ENCODE results near the gene JAML. TPM values are rescaled to one million over a fixed set of nuclear protein-coding genes. Genes with fewer than 3 reads are reported as not detected.

Gene JAML
- total RNA-seq, 2 experiments from 2014 or later = 140 to 144 TPM

GRCh38 chr11:118258410-118258809 is 33.6 kb upstream of the JAML start:
- Mint-ChIP-seq H3K36me3 (ENCODE audit: low read depth) (peaks cover 63% of the 10 kb centered on the region), H3K4me3 (no peak overlapping the region), H3K4me1 (ENCODE audit: low read depth) (peaks cover 56% of the 10 kb centered on the region), H3K27me3 (ENCODE audit: low read depth) (no peaks in the 10 kb centered on the region), H3K9me3 (ENCODE audit: insufficient read depth) (peaks cover 4% of the 10 kb centered on the region), H3K27ac (no peak overlapping the region)
- ChIA-PET POLR2A (interaction anchor here (1.3 to 4.6 kb wide), 2 partner anchors 33 to 46 kb away, joined by 4 to 17 read pairs; partner anchors contain the start of genes CD3E and JAML), CTCF (interaction anchor here (0.6 to 7.2 kb wide), 8 partner anchors 7 to 59 kb away, joined by 3 to 74 read pairs (median 8); partner anchors contain the start of gene MPZL3)
- ATAC-seq = no peak
- peak; percentile 42 for DNase-seq

GRCh38 chr11:118252688-118253087 is 27.9 kb upstream of the JAML start:
- CTCF ChIA-PET = interaction anchor here (0.7 to 3.7 kb wide), 17 partner anchors 11 to 94 kb away, joined by 3 to 29 read pairs (median 6); partner anchors contain the start of genes CD3E and MPZL2
- ATAC-seq = no peak

GRCh38 chr11:118251858-118252652 is 27.2 kb upstream of the JAML start, which contains the start of gene MPZL3:
Gene MPZL3, minus strand, starts transcription at chr11:118252365. Its CDS starts 71 bp downstream, at chr11:118252294.
- Mint-ChIP-seq H3K9me3 (ENCODE audit: insufficient read depth) (no peaks in the 10 kb centered on the region), H3K36me3 (ENCODE audit: low read depth) (peaks cover 42% of the 10 kb centered on the region), H3K4me1 (ENCODE audit: low read depth) (peaks cover 42% of the 10 kb centered on the region), H3K27ac (peak within 1 kb of the TSS; percentile 99), H3K4me3 (peak within 1 kb of the TSS; percentile 94), H3K27me3 (ENCODE audit: low read depth) (no peaks in the 10 kb centered on the region)
- ChIA-PET POLR2A (interaction anchor here (0.7 to 3.1 kb wide), 18 partner anchors 11 to 89 kb away, joined by 3 to 44 read pairs (median 6); partner anchors contain the start of gene JAML), CTCF (interaction anchor here (0.7 to 3.7 kb wide), 21 partner anchors 8 to 618 kb away, joined by 3 to 29 read pairs (median 5); partner anchors contain the start of genes CD3E and MPZL2)
- DNase-seq (peak; percentile 90), ATAC-seq (peak; percentile 79)

More at GRCh38 chr11:118252688-118253087, 27.9 kb upstream of the JAML start:
- no peaks in the 10 kb centered on the region for H3K27me3 Mint-ChIP-seq (ENCODE audit: low read depth)
- POLR2A ChIA-PET = interaction anchor here (0.7 to 3.1 kb wide), 13 partner anchors 12 to 88 kb away, joined by 3 to 44 read pairs (median 6); partner anchors contain the start of gene JAML
- peak overlapping the region; percentile 99 for H3K27ac Mint-ChIP-seq
- no peak for DNase-seq
- peak overlapping the region; percentile 94 for H3K4me3 Mint-ChIP-seq
- H3K4me1 Mint-ChIP-seq (ENCODE audit: low read depth) = peaks cover 37% of the 10 kb centered on the region
- peaks cover 40% of the 10 kb centered on the region for H3K36me3 Mint-ChIP-seq (ENCODE audit: low read depth)
- H3K9me3 Mint-ChIP-seq (ENCODE audit: insufficient read depth) = no peaks in the 10 kb centered on the region

GRCh38 chr11:118247041-118247440 is 22.2 kb upstream of the JAML start:
- Mint-ChIP-seq H3K4me1 (ENCODE audit: low read depth) (peaks cover 74% of the 10 kb centered on the region), H3K27me3 (ENCODE audit: low read depth) (no peaks in the 10 kb centered on the region), H3K27ac (peak overlapping the region; percentile 78), H3K4me3 (no peak overlapping the region), H3K9me3 (ENCODE audit: insufficient read depth) (no peaks in the 10 kb centered on the region), H3K36me3 (ENCODE audit: low read depth) (peaks cover 47% of the 10 kb centered on the region)
- ATAC-seq (peak; percentile 21), DNase-seq (peak; percentile 25)
- ChIA-PET POLR2A (interaction anchor here (0.8 to 1.8 kb wide), 9 partner anchors 9 to 96 kb away, joined by 3 to 7 read pairs (median 5); partner anchors contain the start of genes CD3D, CD3E and JAML), CTCF (interaction anchor here (0.8 to 4.0 kb wide), 14 partner anchors 8 to 98 kb away, joined by 3 to 34 read pairs (median 6); partner anchors contain the start of genes CD3E, CD3G and JAML)

- no peaks in the 10 kb centered on the region for H3K27me3 Mint-ChIP-seq (ENCODE audit: low read depth)
- H3K4me1 Mint-ChIP-seq (ENCODE audit: low read depth) = peaks cover 84% of the 10 kb centered on the region
- DNase-seq (no peak), ATAC-seq (peak; percentile 22)
- ChIA-PET CTCF (interaction anchor here (0.9 to 4.0 kb wide), 12 partner anchors 10 to 99 kb away, joined by 3 to 34 read pairs (median 5); partner anchors contain the start of genes CD3G and JAML), POLR2A (interaction anchor here (0.9 to 1.8 kb wide), 9 partner anchors 10 to 102 kb away, joined by 3 to 7 read pairs (median 5); partner anchors contain the start of genes CD3D, CD3E and JAML)
- no peaks in the 10 kb centered on the region for H3K9me3 Mint-ChIP-seq (ENCODE audit: insufficient read depth)
- no peak overlapping the region for H3K4me3 Mint-ChIP-seq
- peaks cover 44% of the 10 kb centered on the region for H3K36me3 Mint-ChIP-seq (ENCODE audit: low read depth)
- peak overlapping the region; percentile 77 for H3K27ac Mint-ChIP-seq
Measured at GRCh38 chr11:118245936-118246562, 21.2 kb upstream of the JAML start.

- H3K4me3 Mint-ChIP-seq = no peak overlapping the region
- ATAC-seq = no peak
- H3K36me3 Mint-ChIP-seq (ENCODE audit: low read depth) = peaks cover 46% of the 10 kb centered on the region
Measured at GRCh38 chr11:118243993-118244762, 19.4 kb upstream of the JAML start.

GRCh38 chr11:118243161-118243560 is 18.4 kb upstream of the JAML start:
- no peak for DNase-seq
- H3K27me3 Mint-ChIP-seq (ENCODE audit: low read depth) = no peaks in the 10 kb centered on the region
- ATAC-seq = no peak
- H3K27ac Mint-ChIP-seq = peak overlapping the region; percentile 73
- CTCF ChIA-PET = interaction anchor here (2.5 to 5.3 kb wide), 3 partner anchors 18 to 53 kb away, joined by 11 to 54 read pairs (median 35); partner anchors contain the start of gene JAML
- H3K4me1 Mint-ChIP-seq (ENCODE audit: low read depth) = peaks cover 92% of the 10 kb centered on the region
- H3K9me3 Mint-ChIP-seq (ENCODE audit: insufficient read depth) = no peaks in the 10 kb centered on the region
- H3K4me3 Mint-ChIP-seq = no peak overlapping the region
- H3K36me3 Mint-ChIP-seq (ENCODE audit: low read depth) = peaks cover 53% of the 10 kb centered on the region
- POLR2A ChIA-PET = interaction anchor here (1.1 to 4.9 kb wide), 3 partner anchors 8 to 20 kb away, joined by 3 to 86 read pairs (median 44); partner anchors contain the start of genes JAML and MPZL3

More at GRCh38 chr11:118243993-118244762, 19.4 kb upstream of the JAML start:
- Mint-ChIP-seq H3K4me1 (ENCODE audit: low read depth) (peaks cover 87% of the 10 kb centered on the region), H3K9me3 (ENCODE audit: insufficient read depth) (no peaks in the 10 kb centered on the region), H3K27ac (peak overlapping the region; percentile 45), H3K27me3 (ENCODE audit: low read depth) (no peaks in the 10 kb centered on the region)
- POLR2A ChIA-PET = interaction anchor here (0.6 to 1.5 kb wide), 4 partner anchors 17 to 68 kb away, joined by 3 read pairs; partner anchors contain the start of gene SCN2B
- CTCF ChIA-PET = interaction anchor here (1.1 to 4.7 kb wide), 4 partner anchors 11 to 101 kb away, joined by 4 to 35 read pairs (median 19); partner anchors contain the start of genes CD3G and JAML
- peak; percentile 19 for DNase-seq

- peaks cover 56% of the 10 kb centered on the region for H3K36me3 Mint-ChIP-seq (ENCODE audit: low read depth)
- ChIA-PET POLR2A (interaction anchor here (1.0 to 4.9 kb wide), 7 partner anchors 10 to 43 kb away, joined by 3 to 86 read pairs (median 12); partner anchors contain the start of genes JAML and MPZL3), CTCF (interaction anchor here (0.8 to 5.3 kb wide), 17 partner anchors 9 to 105 kb away, joined by 3 to 54 read pairs (median 4); partner anchors contain the start of genes JAML, MPZL2 and MPZL3)
- peak overlapping the region; percentile 88 for H3K27ac Mint-ChIP-seq
- no peaks in the 10 kb centered on the region for H3K9me3 Mint-ChIP-seq (ENCODE audit: insufficient read depth)
- H3K27me3 Mint-ChIP-seq (ENCODE audit: low read depth) = no peaks in the 10 kb centered on the region
- peak overlapping the region; percentile 71 for H3K4me3 Mint-ChIP-seq
- H3K4me1 Mint-ChIP-seq (ENCODE audit: low read depth) = peaks cover 91% of the 10 kb centered on the region
- no peak for ATAC-seq
- no peak for DNase-seq
Measured at GRCh38 chr11:118241764-118242098, 16.9 kb upstream of the JAML start.

GRCh38 chr11:118240999-118241763 is 16.4 kb upstream of the JAML start:
- peak; percentile 81 for DNase-seq
- Mint-ChIP-seq H3K27me3 (ENCODE audit: low read depth) (no peaks in the 10 kb centered on the region), H3K4me1 (ENCODE audit: low read depth) (peaks cover 92% of the 10 kb centered on the region), H3K27ac (peak overlapping the region; percentile 88), H3K36me3 (ENCODE audit: low read depth) (peaks cover 61% of the 10 kb centered on the region), H3K9me3 (ENCODE audit: insufficient read depth) (no peaks in the 10 kb centered on the region), H3K4me3 (peak overlapping the region; percentile 71)
- peak; percentile 89 for ATAC-seq
- ChIA-PET POLR2A (interaction anchor here (0.6 to 4.9 kb wide), 9 partner anchors 10 to 42 kb away, joined by 3 to 86 read pairs (median 6); partner anchors contain the start of genes JAML, MPZL2 and MPZL3), CTCF (interaction anchor here (0.8 to 5.3 kb wide), 18 partner anchors 9 to 106 kb away, joined by 3 to 54 read pairs (median 5); partner anchors contain the start of genes JAML, MPZL2 and MPZL3)

Measured in activated CD8-positive, alpha-beta T cell treated with anti-CD3 and anti-CD28 coated beads, Interleukin-2, amount 10 ng/mL, durations not matched to agents 7 days and 5 days (primary cell).